ENCODE data around the gene OSBPL2. TPM values are rescaled to one million over a fixed set of nuclear protein-coding genes. Genes with fewer than 3 reads are reported as not detected.

The OSBPL2 gene
- total RNA-seq, 3 donors from 2014 or later (not counting 1 experiment from before 2014, with no cell fraction given) = 77.9 to 112 (median 104) TPM

- no peak overlapping the region for H3K27ac Mint-ChIP-seq
These were observed 15.1 kb downstream of the OSBPL2 start for GRCh38 chr20:62253398-62253797.

DNA sequence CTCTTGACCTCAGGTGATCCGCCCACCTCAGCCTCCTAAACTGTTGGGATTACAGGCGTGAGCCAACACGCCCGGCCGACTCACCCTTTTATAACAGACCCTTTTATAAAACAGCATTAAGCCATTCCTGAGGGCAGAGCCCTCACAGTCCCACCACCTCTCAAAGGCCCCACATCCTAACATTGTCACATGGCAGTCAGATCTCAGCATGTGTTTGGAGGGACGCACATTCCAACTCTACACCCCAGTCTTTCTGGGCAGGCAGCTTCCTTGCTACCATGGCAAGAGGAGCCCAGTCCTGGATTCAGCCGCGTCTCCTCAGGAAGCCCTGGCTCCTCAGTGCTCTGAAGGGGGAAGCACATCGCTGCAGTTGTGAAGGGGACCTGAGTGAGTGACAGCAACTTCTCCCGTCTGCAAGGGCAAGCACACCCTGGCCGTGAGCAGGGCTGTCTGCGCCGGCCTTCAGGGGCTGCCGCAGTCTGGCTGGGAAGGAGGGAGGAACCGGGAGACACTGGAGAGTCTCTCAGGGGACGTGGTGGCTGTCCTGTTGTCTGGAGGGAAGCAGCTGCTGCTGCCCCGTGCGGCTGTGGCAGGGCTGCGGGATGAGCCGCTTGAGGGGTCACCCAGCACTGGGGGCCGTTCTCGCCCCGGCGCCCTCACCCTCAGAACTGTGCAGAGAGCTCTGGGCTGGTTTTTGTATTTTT is 15.9 kb downstream of the OSBPL2 start:
- H3K27ac Mint-ChIP-seq = no peak overlapping the region

More at GRCh38 chr20:62253398-62253797, 15.1 kb downstream of the OSBPL2 start:
- Histone ChIP-seq H3K27ac (ENCODE audit: low read length) (no peak overlapping the region), H3K27me3 (ENCODE audit: control insufficient read depth, insufficient read depth, low read length) (no peaks in the 10 kb centered on the region), H3K9me3 (ENCODE audit: control insufficient read depth, insufficient read depth, low read length) (no peaks in the 10 kb centered on the region), H3K4me1 (ENCODE audit: control insufficient read depth, insufficient read depth, low read length) (peaks cover 7% of the 10 kb centered on the region), H3K36me3 (ENCODE audit: control insufficient read depth, insufficient read depth, low read length) (peaks cover 15% of the 10 kb centered on the region), H3K4me3 (ENCODE audit: low read length) (no peak overlapping the region)
- intact Hi-C loops (cut with micrococcal nuclease) = no loop called here
- H3K27me3 Mint-ChIP-seq (ENCODE audit: low read depth in 2 of 2) = no peaks in the 10 kb centered on the region
- H3K9me3 Mint-ChIP-seq = no peaks in the 10 kb centered on the region
- TF ChIP-seq, protein P1, sequence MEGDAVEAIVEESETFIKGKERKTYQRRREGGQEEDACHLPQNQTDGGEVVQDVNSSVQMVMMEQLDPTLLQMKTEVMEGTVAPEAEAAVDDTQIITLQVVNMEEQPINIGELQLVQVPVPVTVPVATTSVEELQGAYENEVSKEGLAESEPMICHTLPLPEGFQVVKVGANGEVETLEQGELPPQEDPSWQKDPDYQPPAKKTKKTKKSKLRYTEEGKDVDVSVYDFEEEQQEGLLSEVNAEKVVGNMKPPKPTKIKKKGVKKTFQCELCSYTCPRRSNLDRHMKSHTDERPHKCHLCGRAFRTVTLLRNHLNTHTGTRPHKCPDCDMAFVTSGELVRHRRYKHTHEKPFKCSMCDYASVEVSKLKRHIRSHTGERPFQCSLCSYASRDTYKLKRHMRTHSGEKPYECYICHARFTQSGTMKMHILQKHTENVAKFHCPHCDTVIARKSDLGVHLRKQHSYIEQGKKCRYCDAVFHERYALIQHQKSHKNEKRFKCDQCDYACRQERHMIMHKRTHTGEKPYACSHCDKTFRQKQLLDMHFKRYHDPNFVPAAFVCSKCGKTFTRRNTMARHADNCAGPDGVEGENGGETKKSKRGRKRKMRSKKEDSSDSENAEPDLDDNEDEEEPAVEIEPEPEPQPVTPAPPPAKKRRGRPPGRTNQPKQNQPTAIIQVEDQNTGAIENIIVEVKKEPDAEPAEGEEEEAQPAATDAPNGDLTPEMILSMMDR (IDR thresholded peaks at IDR 0.05) = no peak
- H3K4me3 Mint-ChIP-seq = no peak overlapping the region
- no peak for DNase-seq
- no peaks in the 10 kb centered on the region for H3K36me3 Mint-ChIP-seq
- H3K4me1 Mint-ChIP-seq = peaks cover 36 to 40% of the 10 kb centered on the region in 2 donors
- 93% methylated on average over 5 of the region's 6 CpGs for WGBS (ENCODE audit: insufficient coverage)
- no peak for ATAC-seq

DNA sequence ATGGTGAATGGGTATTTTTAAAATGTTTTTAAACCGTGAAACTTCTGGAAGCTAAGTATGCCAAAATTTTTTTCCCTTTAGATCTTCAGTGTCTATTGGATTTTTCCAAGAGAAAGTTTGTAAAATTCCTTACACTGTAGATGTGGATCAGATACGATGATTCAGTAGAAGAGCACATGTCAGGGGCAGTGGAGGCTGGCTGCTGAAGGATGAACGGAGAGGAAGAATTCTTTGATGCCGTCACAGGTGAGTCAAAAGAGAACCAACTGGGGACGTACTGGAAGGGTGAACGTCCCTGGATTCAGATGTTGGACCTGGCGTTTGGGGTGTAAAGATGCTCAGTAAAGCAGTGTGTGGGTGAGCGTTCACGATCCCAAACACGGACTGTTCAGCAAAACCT is 17.7 kb downstream of the OSBPL2 start:
- no peak overlapping the region for H3K4me3 ChIP-seq (ENCODE audit: low read length)
- no peak for ATAC-seq
- Mint-ChIP-seq H3K36me3 (no peaks in the 10 kb centered on the region), H3K4me1 (peaks cover 26 to 37% of the 10 kb centered on the region in 2 donors), H3K27ac (no peak overlapping the region), H3K9me3 (no peaks in the 10 kb centered on the region), H3K4me3 (no peak overlapping the region), H3K27me3 (ENCODE audit: low read depth in 2 of 2) (no peaks in the 10 kb centered on the region)
- intact Hi-C loops (cut with micrococcal nuclease) = no loop called here
- H3K9me3 ChIP-seq (ENCODE audit: control insufficient read depth, insufficient read depth, low read length) = no peaks in the 10 kb centered on the region
- TF ChIP-seq, protein P1 (IDR thresholded peaks at IDR 0.05) = no peak
- H3K4me1 ChIP-seq (ENCODE audit: control insufficient read depth, insufficient read depth, low read length) = peaks cover 7% of the 10 kb centered on the region
- no peak for DNase-seq
- H3K27me3 ChIP-seq (ENCODE audit: control insufficient read depth, insufficient read depth, low read length) = no peaks in the 10 kb centered on the region
- no peak overlapping the region for H3K27ac ChIP-seq (ENCODE audit: low read length)
- 95% methylated on average over 9 of the region's 10 CpGs for WGBS (ENCODE audit: insufficient coverage)
- peaks cover 30% of the 10 kb centered on the region for H3K36me3 ChIP-seq (ENCODE audit: control insufficient read depth, insufficient read depth, low read length)

More for the DNA sequence above, 15.9 kb downstream of the OSBPL2 start:
- no peaks in the 10 kb centered on the region for H3K9me3 Mint-ChIP-seq
- ATAC-seq = no peak
- H3K4me3 Mint-ChIP-seq = no peak overlapping the region
- DNase-seq = no peak
- 95% methylated on average over 24 of the region's 24 CpGs for WGBS (ENCODE audit: insufficient coverage)
- TF ChIP-seq, protein P1 (IDR thresholded peaks at IDR 0.05) = no peak
- peaks cover 18% of the 10 kb centered on the region for H3K36me3 ChIP-seq (ENCODE audit: control insufficient read depth, insufficient read depth, low read length)
- peaks cover 7% of the 10 kb centered on the region for H3K4me1 ChIP-seq (ENCODE audit: control insufficient read depth, insufficient read depth, low read length)
- no peaks in the 10 kb centered on the region for H3K27me3 Mint-ChIP-seq (ENCODE audit: low read depth in 2 of 2)
- H3K4me3 ChIP-seq (ENCODE audit: low read length) = no peak overlapping the region
- no peaks in the 10 kb centered on the region for H3K9me3 ChIP-seq (ENCODE audit: control insufficient read depth, insufficient read depth, low read length)
- peaks cover 35 to 44% of the 10 kb centered on the region in 2 donors for H3K4me1 Mint-ChIP-seq
- H3K27ac ChIP-seq (ENCODE audit: low read length) = no peak overlapping the region
- no peaks in the 10 kb centered on the region for H3K27me3 ChIP-seq (ENCODE audit: control insufficient read depth, insufficient read depth, low read length)
- no peaks in the 10 kb centered on the region for H3K36me3 Mint-ChIP-seq
- intact Hi-C loops (cut with micrococcal nuclease) = no loop called here
